DOHH2 (cell line): ENCODE data around the gene CLCN3.
A peak's percentile ranks its signal among the peaks of the same experiment; 100 is the strongest.

Experiments used
- H3F3A ChIP-seq: fragments of 200-600 bp; sonication (generic), shearing (Covaris generic); 2 replicates; pipeline ENCODE4 v1.6.0; 2016; ENCODE audit warnings: antibody characterized with exemption, mild to moderate bottlenecking; ENCODE audit not compliant: control insufficient read depth, insufficient read depth
- H3K27ac ChIP-seq: fragments of 200-600 bp; sonication (generic); 2 replicates; pipeline ENCODE4 v1.5.1; 2014; ENCODE audit warnings: low read depth, mild to moderate bottlenecking, low read length, moderate library complexity
- H3K27me3 ChIP-seq: fragments of 200-600 bp; sonication (generic); 2 replicates; pipeline ENCODE4 v1.6.1; 2014; ENCODE audit warnings: mild to moderate bottlenecking, low read length, mixed read lengths; ENCODE audit not compliant: control insufficient read depth
- H3K36me3 ChIP-seq: fragments of 200-600 bp; sonication (generic); 2 replicates; pipeline ENCODE4 v1.6.1; 2014; ENCODE audit warnings: mild to moderate bottlenecking, low read length, moderate library complexity, mixed read lengths; ENCODE audit not compliant: control insufficient read depth
- H3K4me1 ChIP-seq: fragments of 200-600 bp; sonication (generic); 2 replicates; pipeline ENCODE4 v1.6.1; 2014; ENCODE audit warnings: mild to moderate bottlenecking, low read length, mixed read lengths; ENCODE audit not compliant: control insufficient read depth
- H3K4me2 ChIP-seq: fragments of 200-600 bp; sonication (generic); 2 replicates; pipeline ENCODE4 v1.6.0; 2014; ENCODE audit warnings: mild to moderate bottlenecking, low read length, moderate library complexity
- H3K4me3 ChIP-seq: fragments of 200-600 bp; sonication (generic); 2 replicates; pipeline ENCODE4 v1.5.1; 2014; ENCODE audit warnings: mild to moderate bottlenecking, low read length, mixed read lengths
- H3K79me2 ChIP-seq: fragments of 200-600 bp; sonication (generic); 2 replicates; pipeline ENCODE4 v1.6.1; 2014; ENCODE audit warnings: mild to moderate bottlenecking, low read length, mixed read lengths; ENCODE audit not compliant: control insufficient read depth
- H3K9me2 ChIP-seq: fragments of 200-600 bp; sonication (generic); replicated peaks from 2 replicates; pipeline ENCODE4 v1.6.1; 2014; ENCODE audit warnings: mild to moderate bottlenecking, low read length, mixed read lengths; ENCODE audit not compliant: control insufficient read depth
- H3K9me3 ChIP-seq: fragments of 200-600 bp; sonication (generic); 2 replicates; pipeline ENCODE4 v1.6.1; 2014; ENCODE audit warnings: antibody characterized with exemption, low read length, mixed read lengths; ENCODE audit not compliant: control insufficient read depth, insufficient read depth
- H4K20me1 ChIP-seq: fragments of 200-600 bp; sonication (generic); 2 replicates; pipeline ENCODE4 v1.6.0; 2014; ENCODE audit warnings: low read depth, mild to moderate bottlenecking, antibody characterized with exemption, low read length, moderate library complexity; ENCODE audit not compliant: control insufficient read depth, insufficient read depth
- EZH2phosphoT487 ChIP-seq: fragments of 200-600 bp; sonication (generic); IDR thresholded peaks from 2 replicates; pipeline ENCODE4 v1.6.1; 2017; ENCODE audit warnings: borderline replicate concordance, mild to moderate bottlenecking, antibody characterized with exemption, low read length, moderate library complexity, mixed read lengths
- TF ChIP-seq, protein P1 (sequence below): fragments of 200-600 bp; sonication (generic); IDR thresholded peaks from one replicate; pipeline ENCODE4 v1.5.1; 2014; ENCODE audit warnings: antibody characterized with exemption, mild to moderate bottlenecking, low read depth, low read length; ENCODE audit not compliant: poor library complexity, severe bottlenecking

The CLCN3 gene

DNA sequence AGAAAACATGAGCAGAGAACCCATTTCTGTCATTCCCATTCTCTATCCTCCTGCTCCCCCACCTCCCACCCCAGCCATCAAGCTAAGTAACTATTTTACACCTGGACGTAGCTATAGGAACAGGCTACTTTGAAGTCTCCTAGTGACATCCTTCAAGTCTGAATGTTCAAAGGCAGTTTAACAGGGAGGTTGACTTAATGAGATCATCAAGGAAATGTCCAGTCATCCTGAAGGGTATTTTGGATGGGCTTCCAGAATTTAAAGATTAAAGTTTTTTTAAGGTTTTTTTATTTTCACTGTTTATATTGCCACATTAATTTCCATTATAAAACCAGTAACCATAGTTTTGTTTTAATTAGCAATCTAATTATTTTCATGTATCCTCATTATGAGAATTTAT lies 96.3 kb downstream of the CLCN3 start:
- TF ChIP-seq EZH2phosphoT487 = no peak
- TF ChIP-seq, protein P1, sequence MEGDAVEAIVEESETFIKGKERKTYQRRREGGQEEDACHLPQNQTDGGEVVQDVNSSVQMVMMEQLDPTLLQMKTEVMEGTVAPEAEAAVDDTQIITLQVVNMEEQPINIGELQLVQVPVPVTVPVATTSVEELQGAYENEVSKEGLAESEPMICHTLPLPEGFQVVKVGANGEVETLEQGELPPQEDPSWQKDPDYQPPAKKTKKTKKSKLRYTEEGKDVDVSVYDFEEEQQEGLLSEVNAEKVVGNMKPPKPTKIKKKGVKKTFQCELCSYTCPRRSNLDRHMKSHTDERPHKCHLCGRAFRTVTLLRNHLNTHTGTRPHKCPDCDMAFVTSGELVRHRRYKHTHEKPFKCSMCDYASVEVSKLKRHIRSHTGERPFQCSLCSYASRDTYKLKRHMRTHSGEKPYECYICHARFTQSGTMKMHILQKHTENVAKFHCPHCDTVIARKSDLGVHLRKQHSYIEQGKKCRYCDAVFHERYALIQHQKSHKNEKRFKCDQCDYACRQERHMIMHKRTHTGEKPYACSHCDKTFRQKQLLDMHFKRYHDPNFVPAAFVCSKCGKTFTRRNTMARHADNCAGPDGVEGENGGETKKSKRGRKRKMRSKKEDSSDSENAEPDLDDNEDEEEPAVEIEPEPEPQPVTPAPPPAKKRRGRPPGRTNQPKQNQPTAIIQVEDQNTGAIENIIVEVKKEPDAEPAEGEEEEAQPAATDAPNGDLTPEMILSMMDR = no peak
- Histone ChIP-seq H3K27me3 (no peaks in the 10 kb centered on the region), H3K9me2 (no peaks in the 10 kb centered on the region), H3K79me2 (no peaks in the 10 kb centered on the region), H3F3A (no peaks in the 10 kb centered on the region), H4K20me1 (no peaks in the 10 kb centered on the region), H3K9me3 (no peaks in the 10 kb centered on the region), H3K4me1 (no peaks in the 10 kb centered on the region), H3K36me3 (peaks cover 50% of the 10 kb centered on the region), H3K4me2 (no peak overlapping the region), H3K27ac (no peak overlapping the region), H3K4me3 (no peak overlapping the region)

- no peaks in the 10 kb centered on the region for H3K4me1 ChIP-seq
- TF ChIP-seq, protein P1 = no peak
- no peak for TF ChIP-seq EZH2phosphoT487
- peaks cover 31% of the 10 kb centered on the region for H3K36me3 ChIP-seq
- H4K20me1 ChIP-seq = no peaks in the 10 kb centered on the region
- H3K27me3 ChIP-seq = no peaks in the 10 kb centered on the region
- H3K9me2 ChIP-seq = no peaks in the 10 kb centered on the region
- no peak overlapping the region for H3K4me3 ChIP-seq
- H3K4me2 ChIP-seq = no peak overlapping the region
- H3F3A ChIP-seq = no peaks in the 10 kb centered on the region
- no peaks in the 10 kb centered on the region for H3K79me2 ChIP-seq
- H3K27ac ChIP-seq = no peak overlapping the region
- H3K9me3 ChIP-seq = no peaks in the 10 kb centered on the region
Observed at GRCh38 chr4:169720529-169720928, 100.2 kb downstream of the CLCN3 start.

- TF ChIP-seq, protein P1 = peak; percentile 49
- no peak for TF ChIP-seq EZH2phosphoT487
- Histone ChIP-seq H3K4me1 (no peaks in the 10 kb centered on the region), H3K36me3 (peaks cover 15% of the 10 kb centered on the region), H3K4me2 (no peak overlapping the region), H3F3A (no peaks in the 10 kb centered on the region), H3K27me3 (no peaks in the 10 kb centered on the region), H3K9me2 (no peaks in the 10 kb centered on the region), H3K27ac (no peak overlapping the region), H3K4me3 (no peak overlapping the region), H3K9me3 (no peaks in the 10 kb centered on the region), H4K20me1 (no peaks in the 10 kb centered on the region), H3K79me2 (no peaks in the 10 kb centered on the region)
Observed at GRCh38 chr4:169723207-169723965, 103.0 kb downstream of the CLCN3 start.
